ENCODE data around the gene NUP37.

GRCh38 chr12:102031852-102032251 lies 88.1 kb downstream of the NUP37 start:
- TF ChIP-seq CTCF (IDR thresholded peaks at IDR 0.05; ENCODE audit: insufficient read depth, low read length) (no peak), REST (IDR thresholded peaks at IDR 0.05; ENCODE audit: insufficient replicate concordance, low read depth) (no peak), POLR2AphosphoS5 (IDR thresholded peaks at IDR 0.05; ENCODE audit: low read depth) (no peak), SPI1 (IDR thresholded peaks at IDR 0.05; ENCODE audit: borderline replicate concordance, low read depth) (no peak)
